DMS53 treated with DMSO at 0.1 percent for 48 hours (cell line): ENCODE measurements around the gene USP15.

Source experiments
- DNase-seq: peaks from one replicate; lab custom pipeline; 2025; ENCODE audit not compliant: unreplicated experiment; lab: John Stamatoyannopoulos, UW

The USP15 gene

GRCh38 chr12:62256408-62257096, 3.7 kb upstream of the USP15 start:
- no peak for DNase-seq

- DNase-seq = no peak
These were observed 2.0 kb upstream of the USP15 start for GRCh38 chr12:62258231-62258630.

GRCh38 chr12:62258941-62259630, 1.1 kb upstream of the USP15 start:
- peak; percentile 80 for DNase-seq

- peak; percentile 91 for DNase-seq
These were observed 592 bp upstream of the USP15 start for GRCh38 chr12:62259631-62259992.

GRCh38 chr12:62260733-62261683, 804 bp downstream of the USP15 start:
- DNase-seq = peak; percentile 36

GRCh38 chr12:62261876-62262517, 1.8 kb downstream of the USP15 start:
- no peak for DNase-seq

- no peak for DNase-seq
These were observed 3.0 kb downstream of the USP15 start for GRCh38 chr12:62263232-62263631.

- no peak for DNase-seq
These were observed 3.8 kb downstream of the USP15 start for GRCh38 chr12:62263966-62264365.

GRCh38 chr12:62264706-62265105, 4.5 kb downstream of the USP15 start:
- no peak for DNase-seq

- DNase-seq = no peak
These were observed 5.3 kb downstream of the USP15 start for GRCh38 chr12:62265511-62265910.

GRCh38 chr12:62267026-62267425, 6.8 kb downstream of the USP15 start:
- no peak for DNase-seq

GRCh38 chr12:62267480-62267879, 7.3 kb downstream of the USP15 start:
- DNase-seq = no peak

- no peak for DNase-seq
These were observed 8.8 kb downstream of the USP15 start for GRCh38 chr12:62268956-62269355.

GRCh38 chr12:62269464-62270228, 9.4 kb downstream of the USP15 start:
- no peak for DNase-seq

GRCh38 chr12:62270384-62270783, 10.2 kb downstream of the USP15 start:
- DNase-seq = no peak

- DNase-seq = no peak
These were observed 10.7 kb downstream of the USP15 start for GRCh38 chr12:62270872-62271271.

GRCh38 chr12:62272936-62273552, 12.8 kb downstream of the USP15 start:
- no peak for DNase-seq

GRCh38 chr12:62273724-62274380, 13.6 kb downstream of the USP15 start:
- no peak for DNase-seq

GRCh38 chr12:62278022-62278421, 17.8 kb downstream of the USP15 start:
- no peak for DNase-seq
